Tibial nerve (tissue), 4 donors: ENCODE measurements around the gene ORMDL2. TPM values are rescaled to one million over a fixed set of nuclear protein-coding genes. Genes with fewer than 3 reads are reported as not detected.

Source experiments
- DNase-seq, 2 donors: peaks; one replicate each; pipeline ENCODE4 v3.0.0-alpha.2; 2019; ENCODE audit warnings: low spot score in 2 of 2
- H3K27ac ChIP-seq, 4 donors: fragments of 200-600 bp; sonication (generic) in 3 of 4; one replicate each; pipeline ENCODE4 v1.5.1; 2017 to 2019; ENCODE audit warnings: mild to moderate bottlenecking in 1 of 4
- H3K27me3 ChIP-seq, 2 donors: fragments of 200-600 bp; sonication (generic) in 1 of 2; one replicate each; pipeline versions ENCODE4 v1.5.1 to v1.6.0; 2017 to 2019
- H3K36me3 ChIP-seq, 3 donors: fragments of 200-600 bp; sonication (generic); one replicate each; pipeline ENCODE4 v1.5.1; 2018 to 2019
- H3K4me1 ChIP-seq, 4 donors: fragments of 200-600 bp; sonication (generic) in 3 of 4; one replicate each; pipeline ENCODE4 v1.5.1; 2017 to 2019
- H3K4me3 ChIP-seq, 4 donors: fragments of 200-600 bp; sonication (generic) in 3 of 4; one replicate each; pipeline ENCODE4 v1.5.1; 2017 to 2019; ENCODE audit warnings: mild to moderate bottlenecking in 1 of 4, moderate library complexity in 1 of 4
- H3K9me3 ChIP-seq, 4 donors: fragments of 200-600 bp; sonication (generic) in 3 of 4; one replicate each; pipeline ENCODE4 v1.5.1; 2017 to 2019
- CTCF ChIP-seq, 5 experiments: fragments of 200-600 bp in 3 of 5; fragments of 450-650 bp in 2 of 5; sonication (generic) in 3 of 5; IDR thresholded peaks; one replicate each; pipeline ENCODE4 v1.5.1; 2016 to 2019; ENCODE audit warnings: antibody characterized with exemption in 5 of 5, mild to moderate bottlenecking in 3 of 5, moderate library complexity in 2 of 5
- EP300 ChIP-seq, 2 donors: sonication (generic); formaldehyde crosslinking; IDR thresholded peaks; one replicate each; pipeline ENCODE4 v1.6.1; 2017; ENCODE audit warnings: antibody characterized with exemption in 2 of 2, mild to moderate bottlenecking in 1 of 2
- POLR2A ChIP-seq, 2 donors: fragments of 450-650 bp; IDR thresholded peaks; one replicate each; pipeline ENCODE4 v1.6.1; 2017; ENCODE audit warnings: antibody characterized with exemption in 2 of 2, mild to moderate bottlenecking in 2 of 2, moderate library complexity in 2 of 2
- WGBS, 2 donors: methylation state at CpG; one replicate each; pipeline ENCODE4 v1.1.5; 2018; 5-methylcytosine and 5-hydroxymethylcytosine counted together
- total RNA-seq, 4 donors: library from RNA; depleted of rRNA; stranded (reverse); fragments of >200 nt; gene quantifications; one replicate each; pipeline ENCODE4 v1.1.0, GENCODE V29; 2016

Gene ORMDL2
- total RNA-seq, 4 donors from 2014 or later: 12.9 to 18.6 (median 14.5) TPM

DNA sequence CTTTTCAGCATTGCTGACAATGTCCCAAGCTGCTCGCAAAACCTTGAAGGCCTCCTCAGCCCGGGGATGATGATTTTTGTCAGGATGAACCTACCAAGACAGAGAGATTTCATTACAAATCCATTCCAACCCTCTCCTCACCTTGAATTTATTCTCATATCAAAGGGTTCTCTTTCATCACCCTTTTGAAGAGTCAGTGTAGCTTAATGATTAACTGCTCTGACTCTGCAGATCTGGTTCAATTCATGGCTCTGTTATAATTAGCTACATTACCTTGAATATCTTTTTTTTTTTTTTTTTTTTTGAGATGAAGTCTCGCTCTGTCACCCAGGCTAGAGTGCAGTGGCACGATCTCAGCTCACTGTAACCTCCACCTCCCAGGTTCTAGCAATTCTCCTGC, 5.6 kb downstream of the ORMDL2 start:
- no peak for DNase-seq
- Histone ChIP-seq H3K27me3 (peaks cover 0 to 3% of the 10 kb centered on the region in 2 donors), H3K27ac (no peak overlapping the region), H3K9me3 (no peaks in the 10 kb centered on the region), H3K4me3 (no peak overlapping the region), H3K36me3 (peaks cover 0 to 67% (median 18%) of the 10 kb centered on the region in 3 donors), H3K4me1 (peaks cover 0 to 55% (median 24%) of the 10 kb centered on the region in 4 donors)
- no peak for TF ChIP-seq EP300 (IDR thresholded peaks at IDR 0.05)
- TF ChIP-seq POLR2A (IDR thresholded peaks at IDR 0.05): no peak
- TF ChIP-seq CTCF (IDR thresholded peaks at IDR 0.05): no peak
- 87 to 88% methylated on average over 4 of the region's 4 CpGs for WGBS, 2 donors

DNA sequence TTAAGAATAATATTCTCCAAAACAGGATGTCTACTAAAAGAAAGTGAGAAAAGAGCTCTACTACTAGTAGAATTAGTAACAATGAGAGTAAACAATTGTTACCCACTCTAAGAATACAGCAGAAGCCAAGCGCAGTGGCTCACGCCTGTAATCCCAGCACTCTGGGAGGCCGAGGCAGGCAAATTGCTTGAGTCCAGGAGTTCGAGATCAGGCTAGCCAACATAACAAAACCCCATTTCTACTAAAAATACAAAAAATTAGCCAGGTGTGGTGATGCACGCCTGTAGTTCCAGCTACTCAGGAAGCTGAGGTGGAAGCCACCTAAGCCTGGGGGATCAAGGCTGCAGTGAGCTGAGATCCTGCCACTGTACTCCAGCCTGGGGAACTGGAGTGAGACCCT, 6.9 kb downstream of the ORMDL2 start:
- Histone ChIP-seq H3K27ac (no peak overlapping the region), H3K4me3 (no peak overlapping the region), H3K9me3 (no peaks in the 10 kb centered on the region), H3K27me3 (no peaks in the 10 kb centered on the region), H3K4me1 (peaks cover 0 to 50% (median 23%) of the 10 kb centered on the region in 4 donors), H3K36me3 (peaks cover 0 to 60% (median 18%) of the 10 kb centered on the region in 3 donors)
- TF ChIP-seq EP300 (IDR thresholded peaks at IDR 0.05) (no peak), POLR2A (IDR thresholded peaks at IDR 0.05) (no peak), CTCF (IDR thresholded peaks at IDR 0.05) (no peak)
- 63 to 81% methylated on average over 5 of the region's 5 CpGs for WGBS, 2 donors
- no peak for DNase-seq

- peaks cover 0 to 66% (median 39%) of the 10 kb centered on the region in 4 donors for H3K4me1 ChIP-seq
- no peak overlapping the region for H3K4me3 ChIP-seq
- TF ChIP-seq POLR2A (IDR thresholded peaks at IDR 0.05) (no peak), CTCF (IDR thresholded peaks at IDR 0.05) (no peak), EP300 (IDR thresholded peaks at IDR 0.05) (no peak)
- no peaks in the 10 kb centered on the region for H3K27me3 ChIP-seq
- WGBS, 2 donors: 89 to 91% methylated on average over 15 of the region's 15 CpGs
- no peaks in the 10 kb centered on the region for H3K9me3 ChIP-seq
- peak overlapping the region in 1 of 4 donors; percentile 34 for H3K27ac ChIP-seq
- DNase-seq: no peak
- H3K36me3 ChIP-seq: peaks cover 0 to 31% (median 0%) of the 10 kb centered on the region in 3 donors
Observed at GRCh38 chr12:55827806-55828205, 10.0 kb downstream of the ORMDL2 start.

- TF ChIP-seq CTCF (IDR thresholded peaks at IDR 0.05): no peak
- 82 to 87% methylated on average over 5 of the region's 5 CpGs for WGBS, 2 donors
- no peaks in the 10 kb centered on the region for H3K9me3 ChIP-seq
Observed at GRCh38 chr12:55828357-55828756, 10.5 kb downstream of the ORMDL2 start.

GRCh38 chr12:55829967-55830600, 12.2 kb downstream of the ORMDL2 start:
- H3K9me3 ChIP-seq: no peaks in the 10 kb centered on the region
- H3K4me3 ChIP-seq: peak overlapping the region; percentile 56 to 87 (median 76)
- peaks cover 0 to 34% (median 0%) of the 10 kb centered on the region in 3 donors for H3K36me3 ChIP-seq
- WGBS, 2 donors: 0 to 1% methylated on average over 35 of the region's 37 CpGs
- H3K27me3 ChIP-seq: no peaks in the 10 kb centered on the region
- TF ChIP-seq POLR2A (IDR thresholded peaks at IDR 0.05): no peak
- H3K4me1 ChIP-seq: peaks cover 0 to 65% (median 42%) of the 10 kb centered on the region in 4 donors
- no peak for DNase-seq
- H3K27ac ChIP-seq: peak overlapping the region; percentile 83 to 99 (median 96)

More at GRCh38 chr12:55828357-55828756, 10.5 kb downstream of the ORMDL2 start:
- Histone ChIP-seq H3K36me3 (peaks cover 0 to 31% (median 0%) of the 10 kb centered on the region in 3 donors), H3K27ac (peak overlapping the region in 3 of 4 donors; percentile 92 to 99 (median 99)), H3K4me1 (peaks cover 0 to 72% (median 42%) of the 10 kb centered on the region in 4 donors), H3K27me3 (no peaks in the 10 kb centered on the region), H3K4me3 (peak overlapping the region in 1 of 4 donors; percentile 87)
- DNase-seq: no peak
